Stimulated activated CD4-positive, alpha-beta T cell treated with anti-CD3 and anti-CD28 coated beads, Interleukin-4, amount 100 ng/mL, for 48 hours (primary cell): Measurements from ENCODE around the gene SKP1.
"Not testable (repeated sequence)": the region's sequence is repeated elsewhere in the genome, so short reads cannot be mapped to it uniquely, and the experiment has no call there.

Source experiments
- DNase-seq, 2 donors: peaks; one replicate each; pipeline ENCODE4 v3.0.0-alpha.2; 2020; ENCODE audit warnings: low read depth in 2 of 2

The SKP1 gene

GRCh38 chr5:134176511-134177368 lies at the start of gene SKP1:
TSS of gene SKP1 (minus strand) at chr5:134176950. CDS start at chr5:134174022, 2,928 bp downstream.
- DNase-seq = peak; percentile 78

- peak; percentile 98 to 99 for DNase-seq
These were observed 49.2 kb upstream of the SKP1 start, which contains the start of gene PPP2CA for GRCh38 chr5:134225780-134226440. TSS of gene PPP2CA (minus strand) at chr5:134226073. CDS start at chr5:134225861, 212 bp downstream.

DNA sequence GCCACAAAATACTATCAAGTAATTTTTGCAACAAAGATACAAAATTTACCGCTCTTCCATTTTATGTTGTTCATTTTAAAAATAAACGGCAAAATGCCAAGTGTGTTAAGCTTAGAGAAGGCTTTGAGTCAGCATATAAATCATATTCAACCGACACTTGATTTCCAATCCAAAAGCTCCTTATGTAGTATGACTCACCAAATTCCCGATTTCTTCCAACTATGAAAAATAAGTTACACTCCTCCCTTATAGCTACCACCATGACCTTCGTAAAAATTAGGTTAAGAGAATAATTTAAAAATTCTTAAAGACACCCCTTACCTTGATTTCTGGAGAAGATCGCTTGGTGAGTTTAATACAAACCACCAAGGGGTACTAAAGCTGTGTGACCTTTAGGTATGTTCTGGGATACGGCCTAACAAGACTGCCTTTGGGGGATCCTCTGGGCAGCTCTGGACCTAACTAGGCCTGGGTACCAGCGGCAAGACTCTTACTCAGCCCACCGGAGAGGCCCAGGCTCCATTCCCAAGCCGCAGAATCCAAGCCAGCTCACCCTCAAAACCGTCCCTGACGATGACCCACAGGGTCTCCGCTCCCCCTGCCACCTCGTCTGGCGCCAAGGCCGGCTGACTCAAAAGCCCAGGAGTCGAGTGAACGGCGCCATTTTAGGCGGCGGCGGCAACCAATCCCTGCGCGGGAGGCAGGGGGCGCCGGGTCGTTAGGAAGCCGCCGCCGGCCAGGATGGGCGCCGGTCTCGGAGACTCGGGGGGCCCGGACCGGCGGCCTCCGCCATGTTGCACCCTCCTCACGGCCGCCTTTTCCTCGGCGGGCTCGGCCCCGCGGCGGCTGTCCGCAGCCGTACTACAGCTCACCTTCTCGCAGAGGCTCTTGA lies 48.4 kb upstream of the SKP1 start:
- DNase-seq = peak; percentile 47 to 58

GRCh38 chr5:134223406-134224248 lies 46.9 kb upstream of the SKP1 start:
- DNase-seq = no peak

DNA sequence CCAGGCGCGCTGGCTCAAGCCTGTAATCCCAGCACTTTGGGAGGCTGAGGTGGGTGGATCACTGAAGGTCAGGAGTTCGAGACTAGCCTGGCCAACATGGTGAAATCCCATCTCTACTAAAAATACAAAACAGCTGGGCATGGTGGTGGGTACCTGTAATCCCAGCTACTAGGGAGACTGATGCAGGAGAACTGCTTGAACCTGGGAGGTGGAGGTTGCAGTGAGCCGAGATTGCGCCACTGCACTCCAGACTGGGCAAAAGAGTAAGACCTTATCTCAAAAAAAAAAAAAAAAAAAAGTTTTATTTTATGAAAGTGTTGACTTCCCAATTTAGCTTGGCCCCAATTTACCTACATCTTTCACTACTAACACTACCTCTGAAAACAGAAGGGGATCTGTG lies 44.9 kb upstream of the SKP1 start:
- DNase-seq = not testable (repeated sequence)

DNA sequence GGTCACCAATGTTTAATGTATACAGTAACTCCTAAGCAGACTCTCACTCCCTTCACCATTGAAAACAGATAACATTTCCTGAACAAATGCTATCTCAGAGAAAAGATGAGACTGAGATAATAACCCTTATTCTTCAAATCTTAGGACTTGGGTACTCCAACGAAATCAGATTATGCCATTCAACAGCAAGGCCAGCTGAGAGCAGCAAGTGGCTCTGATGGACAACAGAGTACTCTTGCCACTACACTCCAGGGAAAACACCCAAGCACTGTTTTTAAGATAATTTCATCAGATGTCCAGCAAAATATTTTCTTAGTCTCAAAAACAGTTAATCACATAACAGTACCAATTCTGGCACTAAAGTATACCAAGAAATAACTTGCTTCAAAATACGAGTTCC lies 39.0 kb upstream of the SKP1 start:
- DNase-seq = no peak

- DNase-seq = not testable (repeated sequence)
These were observed 34.7 kb upstream of the SKP1 start for GRCh38 chr5:134211263-134212031.

DNA sequence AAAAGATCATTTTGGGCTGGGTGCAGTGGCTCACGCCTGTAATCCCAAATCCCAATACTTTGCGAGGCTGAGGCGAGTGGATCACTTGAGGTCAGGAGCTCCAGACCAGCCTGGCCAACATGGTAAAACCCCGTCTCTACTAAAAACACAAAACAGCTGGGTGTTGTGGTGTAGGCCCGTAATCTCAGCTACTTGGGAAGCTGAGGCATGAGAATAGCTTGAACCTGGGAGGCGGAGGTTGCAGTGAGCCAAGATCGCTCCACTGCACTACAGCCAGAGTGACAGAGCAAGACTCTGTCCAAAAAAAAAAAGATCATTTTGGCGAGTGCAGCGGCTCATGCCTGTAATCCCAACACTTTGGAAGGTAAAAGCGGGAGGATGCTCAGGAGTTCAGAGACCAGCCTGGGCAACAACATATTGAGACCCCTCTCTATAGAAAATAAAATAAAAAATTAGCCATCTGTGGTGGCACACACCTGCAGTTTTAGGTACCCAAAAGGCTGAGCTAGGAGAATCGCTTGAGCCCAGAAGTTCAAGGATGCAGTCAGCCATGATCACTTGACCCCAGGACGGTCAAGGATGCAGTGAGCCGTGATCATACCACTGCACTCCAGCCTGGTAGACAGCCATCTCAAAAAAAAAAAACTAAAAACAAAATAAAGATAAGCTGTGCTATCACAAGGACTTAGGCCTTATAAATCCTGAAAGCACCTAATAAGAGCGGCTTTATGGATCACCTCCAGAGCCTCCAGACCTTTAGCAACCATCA lies 32.9 kb upstream of the SKP1 start:
- DNase-seq = no peak

GRCh38 chr5:134207696-134208095 lies 30.9 kb upstream of the SKP1 start:
- no peak for DNase-seq

- DNase-seq = no peak
These were observed 29.9 kb upstream of the SKP1 start for GRCh38 chr5:134206627-134207160.

DNA sequence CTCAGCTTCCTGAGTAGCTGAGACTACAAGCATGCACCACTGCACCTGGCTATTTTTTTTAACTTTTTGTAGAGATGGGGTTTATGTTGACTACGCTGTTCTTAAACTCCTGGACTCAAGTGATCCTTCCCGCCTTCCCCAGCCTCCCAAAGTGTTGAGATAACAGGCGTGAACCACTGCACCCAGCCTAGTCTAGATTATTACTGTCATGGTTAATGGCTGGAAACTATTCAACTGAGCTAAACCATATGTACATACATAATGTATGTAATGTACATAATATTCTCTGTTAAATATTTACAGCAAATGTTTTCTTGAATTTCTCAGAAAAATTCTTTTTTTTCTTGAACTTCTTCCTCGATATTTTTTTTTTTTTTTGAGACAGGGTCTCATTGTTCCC lies 27.8 kb upstream of the SKP1 start:
- no peak for DNase-seq

- DNase-seq = no peak
These were observed 26.9 kb upstream of the SKP1 start for GRCh38 chr5:134203630-134204029.

- DNase-seq = no peak
These were observed 18.9 kb upstream of the SKP1 start for GRCh38 chr5:134195666-134196065.

- DNase-seq = no peak
These were observed 12.3 kb upstream of the SKP1 start for GRCh38 chr5:134189031-134189430.

GRCh38 chr5:134188092-134188491 lies 11.3 kb upstream of the SKP1 start:
- no peak for DNase-seq

DNA sequence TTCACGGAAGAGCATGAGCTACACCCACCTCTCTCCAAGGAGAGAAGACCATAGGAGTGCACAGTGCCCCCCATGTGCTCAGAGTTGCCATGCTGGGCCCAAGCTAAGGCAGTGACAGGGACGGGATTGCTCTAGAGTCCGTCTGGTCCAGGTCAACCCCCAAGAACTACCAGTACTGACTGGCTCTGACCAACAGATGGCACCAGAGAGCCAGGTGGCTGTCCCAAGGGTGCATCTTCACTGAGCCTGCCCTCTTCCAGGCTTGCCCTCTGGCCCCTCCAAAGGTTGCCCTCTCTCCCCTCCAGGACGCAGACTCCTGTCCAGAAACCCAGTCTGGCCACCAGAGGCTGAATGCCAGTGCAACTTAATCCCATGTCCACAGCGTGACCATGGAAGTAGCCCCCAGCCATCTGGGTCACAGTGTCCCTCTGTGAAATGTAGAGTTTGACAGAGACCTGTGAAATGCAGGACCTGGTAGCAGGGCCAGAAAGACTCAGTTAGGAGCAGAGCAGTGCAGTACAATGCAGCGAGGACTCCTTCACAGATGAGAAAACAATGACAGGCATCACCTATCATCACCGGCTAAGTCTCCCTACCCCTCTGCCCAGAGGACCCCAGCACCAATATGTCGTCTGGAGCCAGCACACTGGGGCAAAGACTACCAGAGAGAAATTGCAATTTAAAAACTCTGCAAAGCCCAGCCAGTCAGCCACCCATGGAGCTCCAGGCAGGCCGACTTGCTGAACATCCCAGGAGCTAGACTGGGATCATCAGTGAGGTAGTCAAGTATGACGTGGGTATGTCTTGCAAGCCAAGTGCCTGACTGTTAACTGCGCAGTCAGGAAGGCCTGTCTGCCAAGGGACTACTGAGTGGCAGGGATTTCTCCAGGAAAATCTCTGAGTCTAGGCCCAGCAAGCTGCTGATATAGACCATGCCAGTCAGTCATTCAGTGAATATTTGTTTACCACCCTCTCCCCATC lies 7.7 kb upstream of the SKP1 start:
- peak; percentile 61 to 75 for DNase-seq

GRCh38 chr5:134183481-134183880 lies 6.7 kb upstream of the SKP1 start:
- DNase-seq = no peak

DNA sequence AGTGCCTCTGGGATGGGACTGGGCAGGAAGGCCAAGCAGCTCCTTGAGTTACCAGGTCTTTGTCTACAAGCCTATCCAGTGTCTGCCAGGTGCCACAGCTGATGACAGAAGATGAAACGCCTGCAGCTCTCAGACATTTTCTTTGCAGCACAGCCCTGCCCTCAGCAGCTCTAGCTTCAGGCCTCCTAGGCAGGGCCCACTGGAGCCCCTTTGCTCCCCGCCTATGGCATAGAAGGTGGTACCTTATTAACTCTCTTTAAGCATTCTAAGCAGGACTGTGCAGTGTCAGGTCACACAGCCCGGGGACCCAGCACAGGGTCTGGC lies 1.3 kb upstream of the SKP1 start:
- DNase-seq = no peak
